ENCODE results near the gene DPYD. TPM values are rescaled to one million over a fixed set of nuclear protein-coding genes. Genes with fewer than 3 reads are reported as not detected.

The DPYD gene
- total and polyA plus RNA-seq, 10 of the 15 experiments (the other 5 are each of a cell fraction or from before 2014, with no cell fraction given), result 5.7 to 23.8 (median 10.2) TPM

GRCh38 chr1:97926017-97926708 is 5.3 kb upstream of the DPYD start:
- in situ Hi-C loops (cut with MboI) (no loop called here), intact Hi-C loops (cut with micrococcal nuclease; ENCODE audit: unreplicated experiment) (no loop called here)
- ATAC-seq (peak; percentile 32; the same call in 1 of the 3 replicates), DNase-seq (ENCODE audit: low read depth, low spot score) (no peak), FAIRE-seq (no peak)
- Histone ChIP-seq H3K79me2 (ENCODE audit: control insufficient read depth, insufficient read depth, low read length) (no peaks in the 10 kb centered on the region), H3K27ac (ENCODE audit: control insufficient read depth, insufficient read depth) (no peak overlapping the region), H3K36me3 (ENCODE audit: control insufficient read depth in 2 of 2, insufficient read depth in 2 of 2, low read length in 1 of 2) (no peaks in the 10 kb centered on the region), H2AFZ (ENCODE audit: control insufficient read depth, low read depth, low read length) (no peak overlapping the region), H3K9me3 (replicated peaks; ENCODE audit: control insufficient read depth, insufficient read depth, low read length) (no peaks in the 10 kb centered on the region), H3K4me3 (no peak overlapping the region), H3K4me1 (ENCODE audit: control insufficient read depth, insufficient read depth, low read length) (0 out of 2 replicates have a peak, but pooled peaks cover 2% of the 10 kb centered on the region), H3K4me2 (ENCODE audit: control insufficient read depth, insufficient read depth) (no peak overlapping the region), H3K9ac (ENCODE audit: control insufficient read depth, insufficient read depth, low read length) (no peak overlapping the region), H4K20me1 (ENCODE audit: control insufficient read depth, insufficient read depth) (no peaks in the 10 kb centered on the region), H3K27me3 (replicated peaks in 1 of 2; ENCODE audit: control insufficient read depth in 2 of 2, insufficient read depth in 2 of 2, low read length in 1 of 2) (no peaks in the 10 kb centered on the region)
- BruUV-seq (replicated peaks), result no TSS peak
- SMC1A ChIA-PET (ENCODE audit: uncharacterized antibody, unreplicated experiment), result interaction anchor here (0.7 kb wide), 1 partner anchor 135 kb away, joined by 3 read pairs; no protein-coding TSS in a partner anchor
- RAD21 ChIA-PET (ENCODE audit: unreplicated experiment), result no interaction called here
- 30% methylated on average over 3 of the region's 3 CpGs for WGBS (ENCODE audit: insufficient coverage, insufficient replicate concordance, low lambda C conversion rate, missing lambda C conversion rate)
- POLR2A ChIA-PET, result interaction anchor here (1.5 kb wide), 1 partner anchor 9 kb away, joined by 4 read pairs; no protein-coding TSS in a partner anchor
- CTCF ChIA-PET, result no interaction called here
- TF ChIP-seq EGR1 (IDR thresholded peaks at IDR 0.05; ENCODE audit: borderline replicate concordance in 1 of 2, low read depth in 2 of 2, low read length in 2 of 2) (no peak), RELB (IDR thresholded peaks at IDR 0.05; ENCODE audit: low read depth) (no peak), PML (IDR thresholded peaks at IDR 0.05; ENCODE audit: low read length) (no peak), SIN3A (IDR thresholded peaks at IDR 0.05; ENCODE audit: low read depth, low read length) (no peak), REST (IDR thresholded peaks at IDR 0.05; ENCODE audit: low read depth, low read length) (no peak), RBBP5 (conservative IDR thresholded peaks at IDR 0.05) (no peak), PBX3 (IDR thresholded peaks at IDR 0.05; ENCODE audit: insufficient replicate concordance, low read depth, low read length) (no peak), CBX5 (IDR thresholded peaks at IDR 0.05; ENCODE audit: low read depth) (no peak), ZBTB11 (CRISPR knock-in tag; IDR thresholded peaks at IDR 0.05) (no peak), HCFC1 (IDR thresholded peaks at IDR 0.05; ENCODE audit: low read length) (no peak), MXI1 (IDR thresholded peaks at IDR 0.05; ENCODE audit: low read depth, low read length) (no peak), SMAD1 (IDR thresholded peaks at IDR 0.05; ENCODE audit: low read depth, partially characterized antibody) (no peak)

Measured in GM12878 (cell line).